Chondrocyte (in vitro differentiated cells): ENCODE data around the gene DEPDC1B. TPM values are rescaled to one million over a fixed set of nuclear protein-coding genes. Genes with fewer than 3 reads are reported as not detected.
"Not testable (repeated sequence)": the region's sequence is repeated elsewhere in the genome, so short reads cannot be mapped to it uniquely, and the experiment has no call there.

Experiments used
- DNase-seq: peaks from one replicate; pipeline ENCODE4 v3.0.0; 2021; ENCODE audit warnings: mixed read lengths, low spot score
- H3K27ac Mint-ChIP-seq: one replicate; pipeline ENCODE4 v1.8.0; 2021; ENCODE audit warnings: mild to moderate bottlenecking, moderate library complexity, mixed read lengths; ENCODE audit not compliant: unreplicated experiment
- H3K27me3 Mint-ChIP-seq: 2 replicates; pipeline ENCODE4 v1.8.0; 2021; ENCODE audit warnings: low read depth, mixed read lengths
- H3K36me3 Mint-ChIP-seq: 2 replicates; pipeline ENCODE4 v1.8.0; 2021; ENCODE audit warnings: low read depth, mixed read lengths
- H3K4me1 Mint-ChIP-seq: 2 replicates; pipeline ENCODE4 v1.8.0; 2021; ENCODE audit warnings: low read depth, mild to moderate bottlenecking, mixed read lengths
- H3K4me3 Mint-ChIP-seq: one replicate; pipeline ENCODE4 v1.8.0; 2021; ENCODE audit warnings: mild to moderate bottlenecking, moderate library complexity, mixed read lengths; ENCODE audit not compliant: unreplicated experiment
- H3K9me3 Mint-ChIP-seq: 2 replicates; pipeline ENCODE4 v1.8.0; 2021; ENCODE audit warnings: low read depth, mixed read lengths
- total RNA-seq: library from RNA; stranded (reverse); gene quantifications from 3 replicates; pipeline ENCODE4 v1.2.1, GENCODE V29; 2021
- TF ChIP-seq, protein P1 (sequence below): fragments of 200-600 bp; sonication (generic); IDR thresholded peaks from 2 replicates; pipeline ENCODE4 v1.5.0; 2021; ENCODE audit warnings: antibody characterized with exemption, mild to moderate bottlenecking, moderate library complexity

DEPDC1B gene
- total RNA-seq, 1 donor from 2014 or later = 1.2 TPM

DNA sequence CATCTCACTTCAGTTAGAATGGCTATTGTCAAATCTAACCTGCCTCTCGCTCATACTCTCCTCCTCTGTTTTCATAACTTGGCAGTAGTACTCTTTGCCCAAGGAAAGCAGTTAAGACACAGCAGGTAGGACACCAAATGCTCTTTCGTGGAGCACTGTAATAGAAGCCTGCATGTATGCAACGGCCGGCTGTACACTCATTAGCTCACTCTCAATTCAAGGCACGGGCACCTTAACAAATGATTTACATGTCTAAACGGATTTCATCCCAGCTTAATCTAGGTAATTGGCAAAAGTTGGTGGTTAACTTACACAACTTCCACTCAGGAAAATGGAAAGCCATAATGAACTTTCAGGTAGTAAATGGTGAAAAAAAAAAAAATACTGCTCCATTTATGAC is 14.9 kb downstream of the DEPDC1B start:
- TF ChIP-seq, protein P1, sequence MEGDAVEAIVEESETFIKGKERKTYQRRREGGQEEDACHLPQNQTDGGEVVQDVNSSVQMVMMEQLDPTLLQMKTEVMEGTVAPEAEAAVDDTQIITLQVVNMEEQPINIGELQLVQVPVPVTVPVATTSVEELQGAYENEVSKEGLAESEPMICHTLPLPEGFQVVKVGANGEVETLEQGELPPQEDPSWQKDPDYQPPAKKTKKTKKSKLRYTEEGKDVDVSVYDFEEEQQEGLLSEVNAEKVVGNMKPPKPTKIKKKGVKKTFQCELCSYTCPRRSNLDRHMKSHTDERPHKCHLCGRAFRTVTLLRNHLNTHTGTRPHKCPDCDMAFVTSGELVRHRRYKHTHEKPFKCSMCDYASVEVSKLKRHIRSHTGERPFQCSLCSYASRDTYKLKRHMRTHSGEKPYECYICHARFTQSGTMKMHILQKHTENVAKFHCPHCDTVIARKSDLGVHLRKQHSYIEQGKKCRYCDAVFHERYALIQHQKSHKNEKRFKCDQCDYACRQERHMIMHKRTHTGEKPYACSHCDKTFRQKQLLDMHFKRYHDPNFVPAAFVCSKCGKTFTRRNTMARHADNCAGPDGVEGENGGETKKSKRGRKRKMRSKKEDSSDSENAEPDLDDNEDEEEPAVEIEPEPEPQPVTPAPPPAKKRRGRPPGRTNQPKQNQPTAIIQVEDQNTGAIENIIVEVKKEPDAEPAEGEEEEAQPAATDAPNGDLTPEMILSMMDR = no peak
- no peak for DNase-seq
- Mint-ChIP-seq H3K27me3 (no peaks in the 10 kb centered on the region), H3K4me3 (no peak overlapping the region), H3K9me3 (no peaks in the 10 kb centered on the region), H3K4me1 (no peaks in the 10 kb centered on the region), H3K36me3 (no peaks in the 10 kb centered on the region), H3K27ac (no peak overlapping the region)

- H3K27ac Mint-ChIP-seq, H3K9me3 Mint-ChIP-seq, DNase-seq, H3K36me3 Mint-ChIP-seq, H3K4me1 Mint-ChIP-seq, H3K4me3 Mint-ChIP-seq, H3K27me3 Mint-ChIP-seq: not testable (repeated sequence)
Observed at GRCh38 chr5:60682007-60682406, 18.0 kb downstream of the DEPDC1B start.

DNA sequence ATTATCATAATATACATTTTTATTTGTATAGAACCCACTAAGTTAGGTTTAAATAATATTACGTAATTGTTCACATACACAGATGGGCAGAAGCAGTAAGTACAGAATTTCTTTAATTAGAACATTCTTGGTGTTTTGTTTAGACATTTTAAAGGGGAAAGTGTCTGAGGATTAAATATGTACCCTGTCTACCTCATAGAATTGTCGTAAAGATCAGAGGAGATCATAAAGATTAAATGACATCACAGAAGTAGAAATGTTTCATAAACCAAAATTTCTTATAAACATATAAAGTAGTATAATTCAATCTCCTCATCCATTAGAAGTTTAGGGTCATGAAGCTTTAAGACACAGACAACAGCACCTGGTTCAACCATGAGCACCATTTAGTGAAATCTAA is 20.1 kb downstream of the DEPDC1B start:
- no peak for DNase-seq
- Mint-ChIP-seq H3K27ac (no peak overlapping the region), H3K36me3 (no peaks in the 10 kb centered on the region), H3K27me3 (no peaks in the 10 kb centered on the region), H3K4me1 (peaks cover 7% of the 10 kb centered on the region), H3K4me3 (no peak overlapping the region), H3K9me3 (no peaks in the 10 kb centered on the region)
- TF ChIP-seq, protein P1 = no peak

GRCh38 chr5:60677850-60678664 is 21.9 kb downstream of the DEPDC1B start:
- Mint-ChIP-seq H3K36me3 (no peaks in the 10 kb centered on the region), H3K27ac (no peak overlapping the region), H3K4me3 (no peak overlapping the region), H3K4me1 (peaks cover 10% of the 10 kb centered on the region), H3K9me3 (no peaks in the 10 kb centered on the region), H3K27me3 (no peaks in the 10 kb centered on the region)
- TF ChIP-seq, protein P1 = peak; percentile 95
- no peak for DNase-seq

- H3K4me3 Mint-ChIP-seq = no peak overlapping the region
- TF ChIP-seq, protein P1 = no peak
- no peaks in the 10 kb centered on the region for H3K36me3 Mint-ChIP-seq
- DNase-seq = no peak
- H3K27me3 Mint-ChIP-seq = no peaks in the 10 kb centered on the region
- H3K27ac Mint-ChIP-seq = no peak overlapping the region
- H3K4me1 Mint-ChIP-seq = peaks cover 10% of the 10 kb centered on the region
- no peaks in the 10 kb centered on the region for H3K9me3 Mint-ChIP-seq
Observed at GRCh38 chr5:60675286-60675685, 24.7 kb downstream of the DEPDC1B start.
